NCI-H345 (cell line): ENCODE data around the gene PKNOX2.

Experiments used
- DNase-seq: peaks from one replicate; lab custom pipeline; 2025; lab: John Stamatoyannopoulos, UW

PKNOX2 gene

GRCh38 chr11:125235071-125235471 lies 70.5 kb downstream of the PKNOX2 start:
- no peak for DNase-seq

- no peak for DNase-seq
These were observed 71.7 kb downstream of the PKNOX2 start for GRCh38 chr11:125236072-125236825.

DNA sequence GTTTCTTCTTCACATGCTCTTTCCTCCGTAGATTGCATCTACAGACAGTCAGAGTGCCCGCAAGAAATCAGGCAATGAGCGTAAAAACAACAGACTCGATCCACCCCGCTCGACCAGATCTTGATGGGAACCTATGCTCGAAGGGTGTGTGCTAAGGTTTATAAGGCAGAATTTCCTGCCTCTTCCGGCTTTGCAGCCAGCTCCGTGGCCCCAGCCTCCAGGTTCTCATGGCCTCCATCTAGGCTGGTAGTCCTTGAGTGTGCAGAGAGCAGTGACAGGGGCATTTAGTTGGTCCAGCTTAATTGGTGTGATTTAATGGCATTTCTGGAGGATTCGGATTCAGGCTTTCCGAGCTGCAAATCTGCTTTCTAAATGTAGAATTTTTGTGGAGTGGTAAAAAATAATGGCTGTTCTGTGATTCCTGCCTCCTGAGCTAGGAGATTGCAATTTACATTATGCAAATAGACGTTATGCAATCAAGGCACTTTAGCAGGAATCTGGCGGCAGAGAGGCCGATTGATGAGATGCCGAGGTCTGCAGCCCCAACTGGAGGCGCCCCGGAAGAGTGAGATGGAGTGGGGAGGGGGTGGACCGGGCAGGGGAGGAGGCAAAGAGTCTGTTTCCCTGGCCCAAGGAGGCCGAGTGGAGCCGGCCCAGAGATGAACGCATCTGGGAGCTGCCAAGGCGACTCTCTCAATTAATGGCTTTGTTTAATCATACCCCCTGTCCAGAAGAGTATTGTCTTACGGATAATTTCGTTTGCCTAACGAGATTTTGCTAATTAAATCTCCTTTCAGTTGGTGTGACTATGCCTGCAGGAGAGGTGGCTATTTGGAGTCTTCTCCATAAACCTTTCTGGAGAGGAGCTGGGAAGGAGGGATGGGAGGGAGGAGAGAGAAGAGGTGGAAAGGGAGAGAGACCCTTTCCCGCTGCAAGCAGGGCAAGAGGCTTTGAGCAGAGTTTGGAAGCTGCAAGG lies 75.3 kb downstream of the PKNOX2 start:
- DNase-seq, result no peak

DNA sequence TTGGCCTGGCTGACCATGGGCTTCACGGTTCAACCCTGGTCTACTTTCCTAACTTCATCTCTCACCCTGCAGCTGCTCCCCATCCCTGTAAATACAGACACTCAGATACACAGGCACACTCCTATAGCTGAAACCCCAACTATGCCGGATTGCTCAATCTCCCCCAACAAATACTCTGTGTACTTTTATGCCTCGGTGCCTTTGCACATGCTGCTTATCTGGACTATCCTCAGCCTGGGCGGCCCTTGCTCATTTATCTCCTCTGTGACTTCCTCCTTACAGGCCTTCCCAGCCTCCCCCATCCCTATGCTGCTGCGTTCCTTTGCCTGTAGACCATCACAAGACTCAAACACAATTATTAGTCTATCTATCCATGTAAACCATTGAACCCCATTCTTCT lies 76.6 kb downstream of the PKNOX2 start:
- no peak for DNase-seq

GRCh38 chr11:125242141-125242775 lies 77.7 kb downstream of the PKNOX2 start:
- DNase-seq, result no peak

GRCh38 chr11:125244166-125244565 lies 79.6 kb downstream of the PKNOX2 start:
- DNase-seq, result no peak

GRCh38 chr11:125245299-125245698 lies 80.7 kb downstream of the PKNOX2 start:
- DNase-seq, result no peak

DNA sequence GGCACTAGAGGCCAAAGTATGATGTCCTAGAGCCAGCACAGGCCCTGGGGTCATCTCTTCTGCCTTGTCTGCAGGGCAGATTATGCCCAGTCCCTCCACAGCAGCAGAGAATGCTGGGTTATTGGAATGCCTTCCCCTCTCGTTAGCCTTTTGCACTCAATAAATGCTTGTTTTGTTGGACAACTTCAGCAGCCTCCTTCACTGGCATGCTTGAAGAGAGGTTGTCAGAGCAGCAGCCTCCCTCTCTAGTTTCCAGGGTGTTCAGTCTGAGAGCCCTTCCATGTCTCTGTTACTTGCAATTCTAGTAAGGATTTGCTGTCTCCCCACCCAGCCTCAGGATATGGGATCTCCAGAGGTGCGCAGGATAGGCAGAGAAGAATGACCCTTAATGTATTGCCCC lies 82.9 kb downstream of the PKNOX2 start:
- no peak for DNase-seq

DNA sequence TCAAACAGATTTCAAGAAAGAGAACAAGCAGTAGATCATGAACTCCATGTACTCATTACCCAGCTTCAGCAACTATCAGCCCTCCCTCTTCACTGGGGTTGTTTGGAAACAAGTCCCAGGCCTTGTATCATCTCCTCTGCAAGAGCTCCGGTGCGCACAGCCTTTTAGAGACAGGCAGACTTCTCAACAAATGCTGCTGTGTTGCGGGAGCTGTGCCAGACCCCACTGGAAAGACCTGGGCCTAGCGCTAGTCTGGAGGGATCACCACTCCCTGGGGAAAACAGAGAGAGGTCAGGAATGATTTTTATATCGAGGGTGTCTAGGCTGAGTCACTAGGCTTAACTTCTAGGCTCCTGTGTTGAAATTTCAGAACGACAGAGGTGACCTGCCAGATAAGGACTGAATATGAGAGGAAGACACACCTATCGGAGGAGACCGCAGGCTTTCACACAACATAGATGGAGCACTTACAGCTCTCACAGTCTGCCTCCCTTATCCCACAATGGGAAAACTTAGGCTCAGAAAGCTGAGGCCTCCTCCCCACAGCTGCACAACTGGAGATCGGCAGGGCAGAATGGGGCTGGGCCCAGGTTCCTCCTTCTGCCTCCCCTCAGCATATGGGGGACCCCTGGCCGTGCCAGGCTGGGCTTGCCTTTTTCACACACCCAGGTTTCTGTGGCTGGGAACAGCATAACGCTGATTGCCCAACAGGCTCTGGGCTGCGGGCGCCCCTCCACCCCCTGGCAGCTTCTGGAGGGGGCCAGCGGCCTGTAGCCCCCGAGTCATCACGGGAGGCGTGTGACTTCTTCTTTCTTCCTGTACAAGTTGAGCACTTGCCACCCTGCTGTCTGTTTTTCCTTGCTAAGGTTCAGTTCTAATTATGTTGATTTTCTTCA lies 86.0 kb downstream of the PKNOX2 start:
- DNase-seq, result no peak

GRCh38 chr11:125251214-125251545 lies 86.6 kb downstream of the PKNOX2 start:
- DNase-seq, result no peak

- DNase-seq, result no peak
These were observed 87.4 kb downstream of the PKNOX2 start for GRCh38 chr11:125251956-125252355.

DNA sequence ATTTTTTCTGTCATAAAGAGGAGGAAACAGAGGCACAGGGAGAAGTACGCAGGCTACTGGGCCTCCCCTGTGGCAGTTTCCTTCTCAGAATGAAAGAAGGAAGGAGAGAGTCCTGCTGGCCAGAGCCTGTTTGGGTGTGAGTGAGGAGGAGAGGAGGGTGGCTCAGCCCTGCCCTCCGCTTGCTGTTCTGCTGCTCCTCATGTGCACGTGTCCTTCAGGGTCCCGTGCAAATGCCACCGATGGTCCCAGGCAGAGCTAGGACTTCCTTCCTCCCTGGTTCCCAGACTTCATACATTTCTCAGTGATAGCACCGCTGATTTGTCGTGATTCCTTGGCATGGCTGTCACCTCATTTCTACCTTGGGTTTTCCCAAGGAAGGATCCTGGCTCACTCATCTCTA lies 88.7 kb downstream of the PKNOX2 start:
- DNase-seq, result no peak

DNA sequence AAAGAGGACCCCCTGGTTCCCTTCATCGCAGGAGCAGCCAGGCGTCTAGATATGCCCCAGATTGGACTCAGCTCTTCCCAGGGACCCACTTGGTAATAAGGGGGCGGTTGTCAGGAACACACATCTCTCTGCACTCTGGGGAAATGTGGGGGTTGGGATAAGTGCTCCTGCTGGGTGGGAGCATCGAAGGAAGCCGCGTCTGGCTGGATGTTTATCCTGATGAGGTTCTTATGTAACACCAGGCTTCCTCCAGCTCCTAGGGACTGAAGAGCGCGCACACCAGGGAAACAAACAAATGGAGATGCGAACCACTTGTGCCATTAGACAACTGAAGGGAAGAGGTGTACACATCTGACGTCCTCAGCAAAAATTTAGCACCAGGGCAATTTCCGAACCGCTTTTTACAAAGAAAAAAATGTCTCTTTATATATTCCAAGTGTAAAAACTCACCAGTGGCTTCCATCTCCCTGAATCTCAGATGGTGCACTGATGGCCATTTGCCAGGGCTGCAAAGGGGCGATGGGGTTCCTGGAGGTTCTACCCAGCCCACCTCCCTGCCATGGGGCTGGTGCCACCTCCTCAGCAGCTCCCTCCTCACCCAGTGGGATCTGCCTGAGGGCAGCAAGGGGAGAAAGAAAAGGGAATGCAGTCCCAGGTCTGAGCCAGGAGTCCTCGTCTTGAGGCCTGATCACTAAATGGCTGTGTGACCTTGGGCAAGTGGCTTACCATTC lies 89.4 kb downstream of the PKNOX2 start:
- DNase-seq, result no peak

GRCh38 chr11:125256541-125257189 lies 92.1 kb downstream of the PKNOX2 start:
- DNase-seq, result no peak

GRCh38 chr11:125257190-125257579 lies 92.6 kb downstream of the PKNOX2 start:
- no peak for DNase-seq

DNA sequence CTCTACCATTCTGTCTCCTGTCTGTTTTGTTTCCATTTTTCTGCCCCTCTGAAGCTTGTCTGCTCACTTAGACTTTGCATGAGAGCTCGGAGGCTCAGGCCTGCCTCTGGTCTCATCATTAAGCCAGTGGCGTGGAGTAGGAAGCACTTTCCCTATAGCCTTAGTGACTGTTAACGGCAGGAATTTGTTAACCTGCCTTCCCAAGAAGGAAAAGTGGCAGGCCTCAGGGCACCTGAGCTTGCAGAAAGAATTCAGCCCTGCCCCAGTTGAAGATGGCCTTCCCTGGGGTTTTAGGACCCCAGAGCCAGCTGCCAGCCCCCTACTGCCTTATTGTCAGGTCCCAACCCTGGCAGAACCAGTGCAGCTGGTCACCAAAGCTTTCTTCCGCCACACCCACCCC lies 93.2 kb downstream of the PKNOX2 start:
- no peak for DNase-seq

- DNase-seq, result no peak
These were observed 93.9 kb downstream of the PKNOX2 start for GRCh38 chr11:125258291-125259032.

DNA sequence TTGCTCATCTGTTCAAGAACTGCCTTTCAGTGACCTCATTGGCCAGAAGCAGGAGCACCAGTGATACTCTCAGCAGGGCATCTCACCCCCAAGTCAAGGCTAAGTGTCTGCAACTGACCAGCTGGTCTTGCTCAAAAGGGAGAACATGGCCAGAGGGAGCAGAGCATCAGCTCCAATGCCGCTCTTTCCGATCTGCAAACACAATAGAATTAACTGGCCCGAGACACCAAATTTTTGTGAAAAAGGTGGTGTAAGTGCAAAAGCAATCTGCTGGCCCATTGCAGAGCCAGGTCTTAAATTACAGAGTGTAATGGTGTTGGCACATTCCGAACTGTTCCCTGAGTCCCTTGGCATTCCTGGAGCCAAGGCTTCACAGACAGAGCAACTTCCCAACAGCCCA lies 97.0 kb downstream of the PKNOX2 start:
- DNase-seq, result no peak

DNA sequence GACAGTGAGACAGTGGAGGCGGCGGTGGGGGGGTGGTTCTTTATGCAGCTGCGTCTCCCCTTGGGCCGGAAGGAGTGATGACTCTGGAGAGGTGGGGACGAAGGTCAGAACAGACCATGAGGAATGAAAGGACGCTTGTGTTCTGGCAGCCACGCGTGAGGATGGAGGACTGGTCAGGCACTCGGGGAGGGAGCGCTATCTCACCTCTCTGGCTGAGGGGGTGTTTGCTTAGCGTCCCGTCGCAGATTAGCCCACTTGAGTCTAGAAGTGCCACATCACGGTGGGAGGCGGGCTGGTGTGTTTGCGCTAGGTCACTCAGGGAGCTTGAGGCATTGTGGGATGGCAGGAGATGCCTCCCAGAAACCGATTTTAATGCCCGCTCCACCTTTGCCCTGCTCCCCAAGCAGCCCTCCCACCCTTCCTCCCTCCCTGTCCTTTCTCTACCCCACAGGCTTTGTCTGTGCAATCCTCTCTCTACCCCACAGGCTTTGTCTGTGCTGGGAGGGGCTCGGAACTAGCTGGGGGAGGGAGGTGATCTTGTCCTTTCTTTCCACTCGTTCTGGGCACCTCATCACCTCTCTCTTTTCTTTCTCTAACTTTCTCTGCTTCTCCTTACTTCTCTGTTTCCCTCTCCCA lies 97.8 kb downstream of the PKNOX2 start:
- peak; percentile 26 for DNase-seq
